Kasumi-1 (cell line): ENCODE data around the gene SPOUT1.

Experiments
- DNase-seq, 2 experiments: peaks; one replicate each; lab custom pipeline; 2025; lab: John Stamatoyannopoulos, UW

The SPOUT1 gene

DNA sequence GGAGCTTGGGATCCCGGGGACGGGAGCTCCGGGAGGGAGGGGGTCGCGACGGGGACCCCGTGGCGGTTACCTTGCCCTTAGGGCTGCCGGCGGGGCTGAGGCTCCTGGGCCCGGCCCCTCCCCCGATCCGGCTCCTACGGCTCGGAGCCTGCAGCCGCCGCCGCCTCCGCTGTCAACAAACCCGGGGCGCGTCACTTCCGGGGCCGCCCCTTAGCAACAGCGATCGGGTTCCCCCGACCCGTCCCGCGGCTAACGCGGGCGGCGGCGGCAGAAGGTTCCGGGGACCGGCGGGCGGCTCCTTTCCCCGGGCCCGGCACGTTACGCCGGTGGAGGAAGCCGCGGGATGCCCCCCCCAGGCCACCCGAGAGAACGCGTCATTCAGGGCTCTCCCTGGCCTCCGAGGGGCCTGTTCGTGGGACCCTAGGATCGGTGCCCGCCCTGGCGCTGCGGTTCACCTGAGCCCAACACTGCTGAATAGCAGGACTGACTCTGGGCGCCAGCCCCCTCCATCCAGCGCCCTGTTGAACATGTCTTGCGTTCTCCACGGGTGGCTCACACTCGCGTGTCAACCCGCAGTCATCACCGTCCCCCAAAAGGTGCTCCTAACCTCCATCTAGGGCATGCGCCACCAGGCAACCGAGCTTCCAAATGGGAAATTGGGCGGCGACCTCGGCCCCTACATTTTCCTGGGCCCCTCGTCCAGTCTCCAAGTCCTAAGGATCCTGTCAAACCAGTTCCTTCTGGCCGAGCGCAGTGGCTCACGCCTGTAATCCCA is 57.7 kb downstream of the SPOUT1 start, which contains the start of gene ZER1:
TSS of gene ZER1 (minus strand) at position 183 of the 775 bp plus-strand sequence. CDS start 16,362 bp downstream, outside the sequence.
- DNase-seq, result peak; percentile 82 to 87

DNA sequence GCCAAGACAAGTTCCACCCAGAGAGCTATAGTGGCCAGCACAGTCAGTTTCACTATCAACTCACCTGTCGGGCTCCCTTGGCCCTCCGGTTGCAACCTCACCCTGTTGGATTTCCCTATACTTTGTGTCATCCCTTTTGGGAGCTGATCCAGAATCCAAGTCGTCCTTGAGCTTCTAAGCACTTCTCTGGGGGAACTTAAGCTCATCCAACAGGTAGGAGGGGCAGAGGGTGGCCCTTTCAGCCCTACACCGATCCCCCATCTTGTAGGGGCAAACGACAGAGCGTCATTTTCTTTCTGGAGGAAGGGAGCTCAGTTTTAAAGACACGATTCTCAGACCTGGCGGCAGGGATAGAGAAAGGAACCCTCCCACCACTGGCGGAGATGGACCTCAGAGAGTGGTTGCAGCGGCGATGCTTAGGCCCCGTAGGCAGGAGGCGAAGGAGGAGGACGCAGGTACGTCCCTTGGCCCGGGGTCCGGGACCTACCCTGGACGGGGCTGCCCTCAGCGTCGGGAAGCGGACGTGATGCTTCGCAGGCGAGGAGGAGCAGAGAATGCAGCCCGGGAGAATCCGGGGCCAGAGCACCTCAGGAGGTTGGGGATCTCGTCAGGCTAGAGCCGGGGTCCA is 58.4 kb downstream of the SPOUT1 start:
- peak; percentile 16 to 37 for DNase-seq

DNA sequence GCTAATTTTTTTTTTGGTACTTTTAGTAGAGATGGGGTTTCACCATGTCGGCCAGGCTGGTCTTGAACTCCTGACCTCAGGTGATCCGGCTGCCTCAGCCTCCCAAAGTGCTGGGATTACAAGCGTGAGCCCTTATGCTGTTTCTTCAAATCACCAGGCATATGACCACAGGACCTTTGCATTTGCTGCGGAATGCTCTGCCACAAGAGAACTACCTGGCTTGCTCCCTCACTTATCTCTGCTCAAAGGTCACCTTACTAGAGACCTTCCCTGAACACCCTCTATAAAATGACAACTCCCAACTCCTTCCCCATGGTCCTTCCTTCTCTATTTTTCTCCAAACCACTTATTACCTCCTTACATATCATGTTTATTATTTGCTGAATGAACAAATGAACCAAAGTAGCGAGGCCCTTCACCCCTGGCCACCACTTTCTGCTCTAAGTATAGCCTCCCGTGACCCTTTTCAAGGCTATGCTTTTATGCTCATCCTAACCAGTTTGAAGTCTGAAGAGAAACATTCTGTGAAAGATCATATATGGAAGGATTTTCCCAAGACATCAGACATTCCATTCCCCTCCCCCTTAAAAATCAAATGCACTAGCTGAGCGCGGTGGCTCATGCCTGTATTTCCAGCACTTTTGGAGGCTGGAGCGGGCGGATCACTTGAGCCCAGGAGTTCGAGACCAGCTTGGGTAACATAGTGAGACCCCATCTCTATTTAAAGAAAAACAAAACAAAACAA is 59.1 kb downstream of the SPOUT1 start:
- DNase-seq, result no peak
